ENCODE measurements around the gene ARHGAP26.

GRCh38 chr5:142800776-142801494 lies 30.8 kb downstream of the ARHGAP26 start:
- TF ChIP-seq, protein P1, sequence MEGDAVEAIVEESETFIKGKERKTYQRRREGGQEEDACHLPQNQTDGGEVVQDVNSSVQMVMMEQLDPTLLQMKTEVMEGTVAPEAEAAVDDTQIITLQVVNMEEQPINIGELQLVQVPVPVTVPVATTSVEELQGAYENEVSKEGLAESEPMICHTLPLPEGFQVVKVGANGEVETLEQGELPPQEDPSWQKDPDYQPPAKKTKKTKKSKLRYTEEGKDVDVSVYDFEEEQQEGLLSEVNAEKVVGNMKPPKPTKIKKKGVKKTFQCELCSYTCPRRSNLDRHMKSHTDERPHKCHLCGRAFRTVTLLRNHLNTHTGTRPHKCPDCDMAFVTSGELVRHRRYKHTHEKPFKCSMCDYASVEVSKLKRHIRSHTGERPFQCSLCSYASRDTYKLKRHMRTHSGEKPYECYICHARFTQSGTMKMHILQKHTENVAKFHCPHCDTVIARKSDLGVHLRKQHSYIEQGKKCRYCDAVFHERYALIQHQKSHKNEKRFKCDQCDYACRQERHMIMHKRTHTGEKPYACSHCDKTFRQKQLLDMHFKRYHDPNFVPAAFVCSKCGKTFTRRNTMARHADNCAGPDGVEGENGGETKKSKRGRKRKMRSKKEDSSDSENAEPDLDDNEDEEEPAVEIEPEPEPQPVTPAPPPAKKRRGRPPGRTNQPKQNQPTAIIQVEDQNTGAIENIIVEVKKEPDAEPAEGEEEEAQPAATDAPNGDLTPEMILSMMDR (optimal IDR thresholded peaks at IDR 0.05 in 1 of 3, IDR thresholded peaks at IDR 0.05 in 1 of 3, conservative IDR thresholded peaks at IDR 0.05 in 1 of 3; ENCODE audit: extremely low read depth in 1 of 3, insufficient read depth in 2 of 3, low read length in 3 of 3) = no peak
- TF ChIP-seq EZH2 (IDR thresholded peaks at IDR 0.05; ENCODE audit: low read length) = no peak

Data from keratinocyte (primary cell).